Measurements from ENCODE around the gene TUBB4B.

TUBB4B gene

GRCh38 chr9:137226338-137227053 is 14.6 kb upstream of the TUBB4B start:
- DNase-seq: no peak

DNA sequence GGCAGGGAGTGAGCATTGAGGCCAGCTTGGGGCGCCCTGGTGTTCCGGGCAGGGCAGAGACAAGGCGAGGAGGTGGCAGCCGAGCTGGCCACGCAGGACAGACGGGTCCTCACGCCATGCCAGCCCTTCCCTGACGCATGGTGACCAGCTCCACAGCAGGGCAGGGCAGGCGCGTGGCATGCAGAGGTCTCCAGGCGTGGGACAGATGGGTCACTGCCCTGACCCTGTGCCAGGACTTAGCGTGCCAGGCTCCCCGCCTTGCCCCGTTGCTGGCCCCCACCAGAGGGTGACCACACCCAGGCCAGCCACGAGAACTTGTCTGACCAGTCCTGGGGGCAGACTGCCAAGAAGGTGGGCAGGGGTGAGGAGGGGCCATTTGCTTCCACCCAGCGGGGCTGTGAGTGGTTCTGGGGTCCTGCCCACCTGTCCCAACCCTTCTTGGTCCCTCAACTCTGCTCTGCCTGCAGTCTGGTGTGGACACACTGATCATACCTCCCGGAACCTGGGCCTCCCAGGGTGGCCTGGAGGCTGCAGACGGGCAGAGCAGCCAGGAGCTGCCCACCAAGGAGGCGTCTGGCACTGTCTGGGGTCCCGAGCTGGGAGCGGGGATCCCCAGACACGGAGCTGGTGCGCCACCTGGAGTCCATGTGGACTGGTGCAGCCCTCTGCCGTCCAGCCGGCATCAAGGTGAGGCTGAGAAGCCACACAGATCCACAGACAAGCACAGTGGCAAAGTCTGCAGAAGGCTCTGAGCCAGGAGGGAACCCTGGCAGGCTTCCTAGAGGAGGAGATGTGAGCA is 13.8 kb upstream of the TUBB4B start, which contains the start of gene RNF224:
Gene RNF224 (plus strand): TSS at position 449 of the 799 bp plus-strand sequence. CDS start 834 bp downstream, outside the sequence.
- DNase-seq: peak; percentile 83

DNA sequence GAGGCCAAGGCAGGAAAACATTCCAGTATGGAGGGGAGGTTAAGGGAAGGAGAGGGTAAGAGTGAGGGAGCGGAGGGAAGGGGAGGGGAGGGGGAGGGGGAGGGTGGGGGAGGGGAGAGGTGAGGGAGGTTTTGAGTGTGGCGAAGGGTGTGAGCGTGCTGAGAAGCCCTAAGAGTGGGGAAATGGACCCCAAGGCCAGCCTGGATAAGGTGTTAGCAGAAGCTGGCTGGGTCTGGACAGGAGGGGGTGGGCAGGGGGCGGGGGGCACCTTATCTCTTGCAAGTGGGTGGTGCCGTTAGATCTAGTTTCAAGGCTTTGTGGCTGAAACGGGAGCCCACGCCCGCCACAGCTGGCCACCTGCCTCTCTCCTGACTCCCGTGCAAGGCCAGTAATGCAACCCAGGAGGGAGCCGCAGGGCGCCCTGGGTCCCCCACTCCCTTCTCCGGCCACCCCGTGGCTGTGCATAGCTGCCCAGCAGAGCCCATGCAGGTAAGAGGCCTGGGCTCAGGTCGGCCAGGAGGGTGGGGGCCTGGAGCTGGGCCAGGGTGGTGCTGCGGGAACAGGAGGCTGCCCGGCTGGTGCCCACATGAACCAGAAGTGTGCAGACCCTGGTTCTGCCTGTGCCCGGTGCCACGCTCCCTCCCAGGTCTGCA is 13.1 kb upstream of the TUBB4B start:
- no peak for DNase-seq

DNA sequence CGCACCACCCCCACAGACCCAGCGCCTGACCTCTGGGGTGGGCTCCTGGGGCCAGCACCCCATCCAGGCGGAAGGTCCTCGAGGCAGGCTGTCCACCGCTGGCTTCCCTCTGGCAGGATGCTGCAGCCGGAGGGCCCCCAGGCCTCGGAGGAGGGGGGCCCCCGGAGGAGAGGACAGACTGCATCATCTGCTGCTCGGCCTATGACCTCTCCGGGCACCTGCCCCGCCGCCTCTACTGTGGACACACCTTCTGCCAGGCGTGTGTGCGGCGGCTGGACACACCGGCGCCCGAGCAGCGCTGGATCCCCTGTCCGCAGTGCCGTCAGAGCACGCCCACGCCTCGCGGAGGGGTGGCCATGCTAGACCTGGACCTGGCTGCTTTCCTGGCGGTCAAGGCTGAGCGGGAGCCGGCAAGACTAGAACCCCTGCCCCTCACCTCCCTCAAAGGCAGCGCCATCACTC is 12.6 kb upstream of the TUBB4B start:
- DNase-seq: no peak

DNA sequence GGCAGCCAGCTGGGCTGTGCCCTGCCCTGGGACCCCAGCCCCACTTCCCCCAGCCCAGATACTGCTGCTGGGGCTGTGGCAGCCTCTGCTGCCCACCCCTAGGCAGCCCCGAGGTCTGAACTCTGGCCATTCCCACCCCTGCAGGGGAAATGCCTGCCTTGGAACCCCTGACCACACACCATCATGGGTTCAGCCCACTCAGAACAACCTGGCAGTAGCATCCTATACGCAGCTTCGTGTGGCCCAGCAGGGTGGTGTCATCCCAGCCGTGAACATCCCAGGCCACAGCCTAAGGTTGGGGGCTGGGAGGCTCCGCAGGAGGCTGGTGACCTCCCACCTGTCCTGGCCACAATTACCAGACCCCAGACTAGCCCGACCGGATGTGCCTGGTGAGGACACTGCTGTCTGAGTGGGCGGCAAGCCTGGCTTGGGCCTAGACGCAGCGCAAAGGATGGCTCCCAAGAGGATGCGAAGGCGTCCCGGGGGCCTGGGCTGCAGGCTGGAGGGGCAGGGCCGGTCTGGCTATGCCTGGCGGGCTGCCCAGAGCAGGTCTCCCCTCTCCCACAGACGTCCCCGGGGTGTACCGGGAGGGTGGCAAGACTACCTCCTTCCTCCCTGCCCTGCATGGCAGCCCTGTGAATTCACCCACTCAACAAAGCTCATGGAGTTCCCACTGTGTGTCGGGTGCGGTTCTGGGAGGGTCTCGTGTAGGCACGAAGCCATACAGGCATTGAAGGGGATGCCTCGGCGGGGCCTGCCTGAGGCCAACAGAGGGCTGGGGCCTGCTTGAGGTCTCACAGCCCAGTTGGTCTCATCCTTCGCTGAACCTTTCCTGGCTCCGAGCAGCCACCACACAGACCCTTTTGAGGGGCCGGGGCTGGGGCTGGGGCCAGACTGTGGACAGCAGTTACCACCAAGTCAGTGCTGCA is 11.9 kb upstream of the TUBB4B start:
- no peak for DNase-seq

DNA sequence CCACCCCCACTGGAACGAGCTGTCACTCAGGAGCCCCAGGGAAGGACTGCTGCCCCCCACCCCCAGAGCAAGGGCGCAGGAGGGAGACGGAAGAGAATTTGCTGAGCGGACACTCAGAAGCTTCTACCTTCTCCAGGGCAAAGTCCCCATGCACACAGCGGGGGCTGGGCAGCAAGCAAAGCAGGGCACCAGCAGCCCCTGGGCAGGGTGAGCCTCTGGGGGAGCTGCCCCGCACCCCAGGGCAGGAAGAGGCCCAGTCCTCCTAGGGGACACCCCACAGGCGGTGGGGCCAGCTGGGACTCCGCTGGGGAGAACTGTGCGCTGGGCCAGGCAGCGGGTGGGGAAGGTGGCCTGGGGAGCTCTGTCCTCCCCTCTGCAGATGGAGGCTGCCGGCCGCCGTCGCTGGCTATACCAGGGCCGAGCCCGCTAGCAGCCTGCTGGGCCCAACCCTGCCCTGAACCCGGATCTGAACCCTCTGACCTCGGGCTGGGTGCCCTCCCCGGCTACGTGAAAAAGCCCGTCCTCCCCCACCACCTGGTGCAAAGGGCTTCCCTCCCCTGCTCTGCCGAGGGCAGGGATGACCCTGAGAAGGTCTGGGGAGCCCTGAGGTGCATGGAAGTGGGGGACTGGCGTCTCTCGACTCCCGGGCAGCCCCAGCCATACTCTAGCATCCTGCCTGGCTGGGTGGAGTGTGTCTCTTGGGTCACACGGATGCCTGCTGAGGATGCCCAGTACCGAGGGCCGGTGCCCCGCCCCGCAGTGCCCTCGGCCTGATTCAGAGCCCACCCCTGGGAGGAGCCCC is 11.0 kb upstream of the TUBB4B start:
- DNase-seq: no peak

GRCh38 chr9:137230705-137231371 is 10.2 kb upstream of the TUBB4B start, which contains the start of gene SLC34A3:
Gene SLC34A3 (plus strand): TSS chr9:137230901. CDS start chr9:137231703, 802 bp downstream.
- no peak for DNase-seq

GRCh38 chr9:137231372-137232039 is 9.6 kb upstream of the TUBB4B start:
- no peak for DNase-seq

DNA sequence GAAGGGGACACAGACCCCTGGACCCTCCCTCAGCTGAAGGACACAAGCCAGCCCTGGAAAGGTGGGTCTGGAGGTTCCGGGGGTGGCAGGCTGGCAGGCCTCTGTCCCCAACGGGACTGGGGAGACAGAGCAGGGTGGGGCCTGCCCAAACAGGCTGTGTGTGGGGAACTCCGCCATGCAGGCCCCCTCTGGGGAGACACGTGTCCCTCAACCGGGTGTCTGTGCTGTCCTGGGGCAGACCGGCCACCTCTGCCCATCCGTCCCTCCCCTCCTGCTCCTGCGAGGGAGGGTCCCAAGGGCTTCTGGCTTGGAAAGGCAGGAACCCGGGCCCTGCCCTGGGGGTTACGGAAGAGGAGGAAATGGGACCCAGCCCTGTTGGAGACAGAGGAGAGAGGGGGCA is 9.0 kb upstream of the TUBB4B start:
- DNase-seq: no peak

DNA sequence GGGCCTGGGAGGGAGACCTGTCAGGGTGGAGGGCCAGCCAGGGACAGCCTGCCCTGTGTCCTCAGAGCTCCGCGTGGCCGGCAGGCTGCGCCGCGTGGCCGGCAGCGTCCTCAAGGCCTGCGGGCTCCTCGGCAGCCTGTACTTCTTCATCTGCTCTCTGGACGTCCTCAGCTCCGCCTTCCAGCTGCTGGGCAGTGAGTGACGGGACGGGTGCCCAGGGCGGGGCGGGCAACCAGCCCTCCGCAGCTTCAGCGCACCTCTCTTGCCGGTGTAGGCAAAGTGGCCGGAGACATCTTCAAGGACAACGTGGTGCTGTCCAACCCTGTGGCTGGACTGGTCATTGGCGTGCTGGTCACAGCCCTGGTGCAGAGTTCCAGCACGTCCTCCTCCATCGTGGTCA is 8.6 kb upstream of the TUBB4B start:
- DNase-seq: no peak

DNA sequence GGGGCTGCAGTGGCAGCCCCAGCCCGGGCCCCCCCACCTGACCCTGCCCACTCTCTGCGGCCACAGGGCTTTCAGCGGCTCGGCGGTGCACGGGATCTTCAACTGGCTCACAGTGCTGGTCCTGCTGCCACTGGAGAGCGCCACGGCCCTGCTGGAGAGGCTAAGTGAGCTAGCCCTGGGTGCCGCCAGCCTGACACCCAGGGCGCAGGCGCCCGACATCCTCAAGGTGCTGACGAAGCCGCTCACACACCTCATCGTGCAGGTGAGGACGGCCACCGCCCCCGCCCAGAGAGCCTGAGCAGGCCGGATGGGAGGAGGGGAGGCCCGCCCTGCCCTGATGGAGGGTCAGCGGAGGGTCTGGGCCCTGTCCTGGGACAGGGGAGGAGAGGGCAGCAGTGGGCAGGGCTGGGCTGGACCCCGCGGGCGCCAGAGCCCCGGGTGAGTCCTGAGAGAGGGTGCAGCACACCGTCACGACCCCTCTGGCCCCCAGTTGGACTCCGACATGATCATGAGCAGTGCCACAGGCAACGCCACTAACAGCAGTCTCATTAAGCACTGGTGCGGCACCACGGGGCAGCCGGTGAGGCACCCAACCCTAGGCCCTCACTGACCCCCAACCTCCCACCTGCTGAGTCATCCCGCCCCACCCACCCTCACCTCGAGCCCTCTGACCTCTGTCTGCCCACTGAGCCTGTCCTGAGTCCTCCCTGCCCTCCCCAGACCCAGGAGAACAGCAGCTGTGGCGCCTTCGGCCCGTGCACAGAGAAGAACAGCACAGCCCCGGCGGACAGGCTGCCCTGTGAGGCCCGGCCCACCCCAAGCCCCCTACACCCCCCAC is 7.7 kb upstream of the TUBB4B start:
- DNase-seq: no peak

DNA sequence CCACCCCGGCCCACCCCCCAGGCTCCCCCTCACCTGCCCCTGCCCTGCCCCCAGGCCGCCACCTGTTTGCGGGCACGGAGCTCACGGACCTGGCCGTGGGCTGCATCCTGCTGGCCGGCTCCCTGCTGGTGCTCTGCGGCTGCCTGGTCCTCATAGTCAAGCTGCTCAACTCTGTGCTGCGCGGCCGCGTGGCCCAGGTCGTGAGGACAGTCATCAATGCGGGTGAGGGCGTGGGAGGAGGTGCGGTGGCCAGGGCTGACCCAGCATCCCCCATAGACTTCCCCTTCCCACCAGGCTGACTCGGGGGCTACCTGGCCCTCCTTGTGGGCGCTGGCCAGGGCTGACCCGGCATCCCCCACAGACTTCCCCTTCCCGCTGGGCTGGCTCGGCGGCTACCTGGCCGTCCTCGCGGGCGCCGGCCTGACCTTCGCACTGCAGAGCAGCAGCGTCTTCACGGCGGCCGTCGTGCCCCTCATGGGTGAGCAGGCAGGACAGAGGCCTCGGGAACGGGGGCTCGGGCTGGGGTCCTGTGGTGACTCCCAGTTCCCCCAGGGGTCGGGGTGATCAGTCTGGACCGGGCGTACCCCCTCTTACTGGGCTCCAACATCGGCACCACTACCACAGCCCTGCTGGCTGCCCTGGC is 6.9 kb upstream of the TUBB4B start:
- DNase-seq: no peak

DNA sequence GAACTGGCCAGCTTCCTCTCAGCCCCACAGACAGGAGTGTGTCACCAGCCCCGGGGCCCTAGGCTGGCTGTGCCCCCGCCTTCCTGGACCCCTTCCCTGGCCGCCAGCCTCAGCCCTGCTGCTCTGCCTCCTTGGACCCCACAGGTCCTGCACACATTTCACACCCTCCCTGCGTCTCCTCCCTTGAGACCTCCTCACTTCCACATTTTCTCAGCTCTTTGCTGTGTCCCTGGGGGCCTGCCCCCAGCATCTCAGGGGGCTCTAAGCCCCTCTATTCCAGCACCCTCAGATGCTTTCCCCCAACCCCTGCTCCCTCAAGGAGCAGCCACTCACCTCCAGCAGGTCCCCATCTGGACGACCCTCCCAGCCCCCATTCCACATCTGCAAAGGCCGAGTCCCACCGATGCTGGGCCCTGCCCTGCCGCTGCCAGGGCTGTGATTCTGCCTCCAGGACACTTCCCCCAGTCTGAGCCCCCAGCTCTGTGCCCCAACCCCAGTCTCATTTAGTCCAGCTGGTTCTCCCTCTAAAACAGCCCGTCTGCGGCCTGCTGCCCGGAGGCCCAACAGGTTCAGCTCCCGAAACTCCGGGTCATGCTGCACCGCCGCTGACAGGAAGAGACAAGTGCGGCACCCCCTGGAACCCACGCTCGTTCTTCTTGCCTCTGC is 6.2 kb upstream of the TUBB4B start:
- no peak for DNase-seq

- DNase-seq: no peak
Observed at GRCh38 chr9:137235424-137236237, 5.5 kb upstream of the TUBB4B start.

- peak; percentile 86 for DNase-seq
Observed at GRCh38 chr9:137236238-137236935, 4.7 kb upstream of the TUBB4B start.

DNA sequence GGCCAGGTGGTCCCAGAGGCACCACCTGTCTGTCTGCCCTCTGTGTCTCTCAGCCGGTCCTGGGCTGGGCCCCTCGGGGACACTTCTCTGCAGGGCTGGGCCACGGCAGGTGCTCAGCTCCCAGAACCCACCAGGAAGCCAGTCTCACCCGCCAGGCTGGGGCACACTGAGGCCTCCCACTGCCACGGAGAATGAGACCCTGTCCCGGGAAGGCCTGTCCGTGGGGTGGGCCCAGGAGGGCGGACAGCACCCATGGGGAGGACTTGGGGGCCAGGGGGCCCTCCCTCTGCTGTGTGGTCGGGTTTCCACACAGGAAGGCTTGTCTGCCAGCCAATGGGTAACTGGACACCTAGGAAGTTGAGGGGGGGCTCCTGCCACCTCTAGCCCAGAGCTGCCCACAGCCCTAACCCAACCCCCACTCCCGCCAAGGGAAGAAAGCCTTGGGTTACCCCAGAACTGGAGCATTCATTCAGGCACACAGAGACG is 4.1 kb upstream of the TUBB4B start:
- no peak for DNase-seq
